HEK293 (cell line): ENCODE results near the gene DISP3.

Experiments
- MEIS1 ChIP-seq: sonication (generic); formaldehyde crosslinking; IDR thresholded peaks from 2 replicates; pipeline ENCODE4 v1.8.1; 2022; ENCODE audit warnings: missing genetic modification reagents, mild to moderate bottlenecking, borderline replicate concordance
- ZFP69B ChIP-seq: fragments of 450-650 bp; formaldehyde crosslinking; IDR thresholded peaks from 2 replicates; pipeline ENCODE4 v1.5.1; 2016; ENCODE audit warnings: missing biosample characterization, missing genetic modification characterization
- ZNF2 ChIP-seq: fragments of 450-650 bp; formaldehyde crosslinking; IDR thresholded peaks from 2 replicates; pipeline ENCODE4 v1.5.1; 2016; ENCODE audit warnings: missing biosample characterization, missing genetic modification characterization
- ZNF391 ChIP-seq: fragments of 450-650 bp; formaldehyde crosslinking; IDR thresholded peaks from 2 replicates; pipeline ENCODE4 v1.5.1; 2016; ENCODE audit warnings: low read depth, missing biosample characterization, missing genetic modification characterization, borderline replicate concordance
- ZNF629 ChIP-seq: fragments of 450-650 bp; formaldehyde crosslinking; IDR thresholded peaks from 2 replicates; pipeline ENCODE4 v1.5.1; 2017; ENCODE audit warnings: missing biosample characterization, missing genetic modification characterization
- ZNF768 ChIP-seq: fragments of 450-650 bp; formaldehyde crosslinking; IDR thresholded peaks from 2 replicates; pipeline ENCODE4 v1.5.1; 2018; ENCODE audit warnings: missing biosample characterization, mild to moderate bottlenecking, missing genetic modification characterization
- ZNF777 ChIP-seq: fragments of 450-650 bp; formaldehyde crosslinking; IDR thresholded peaks from 2 replicates; pipeline ENCODE4 v1.5.1; 2017; ENCODE audit warnings: missing biosample characterization, missing genetic modification characterization, borderline replicate concordance
- TF ChIP-seq, protein P1 (sequence below): fragments of 450-650 bp; formaldehyde crosslinking; IDR thresholded peaks from 2 replicates; pipeline ENCODE4 v1.5.1; 2016; ENCODE audit warnings: missing biosample characterization, missing genetic modification characterization
- TF ChIP-seq, protein P2 (sequence below): fragments of 450-650 bp; formaldehyde crosslinking; IDR thresholded peaks from 2 replicates; pipeline ENCODE4 v1.5.1; 2016; ENCODE audit warnings: missing biosample characterization, missing genetic modification characterization
- TF ChIP-seq, protein P3 (sequence below): IDR thresholded peaks from 2 replicates; pipeline ENCODE4 v1.6.1; 2011; ENCODE audit warnings: mild to moderate bottlenecking, low read depth, low read length, borderline replicate concordance

DNA sequence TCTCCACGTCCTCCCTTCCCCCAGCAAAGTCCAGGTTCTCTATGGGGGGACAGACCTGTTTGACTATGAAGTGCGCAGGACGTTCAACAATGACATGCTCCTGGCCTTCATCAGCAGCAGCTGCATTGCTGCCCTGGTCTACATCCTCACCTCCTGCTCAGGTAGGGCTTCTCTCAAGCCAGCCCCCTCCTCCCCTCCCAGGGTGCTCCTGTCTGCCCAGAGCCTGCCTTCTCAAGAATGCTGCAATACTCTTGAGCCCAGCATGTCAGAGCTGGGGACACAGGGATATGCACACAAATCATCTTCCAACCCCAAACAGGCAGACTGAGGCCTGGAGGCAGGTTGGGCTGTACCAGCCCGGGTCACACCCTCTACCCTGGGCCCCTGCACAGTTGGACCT, 35.4 kb downstream of the DISP3 start:
- TF ChIP-seq ZNF777 (tag by site-specific recombination): no peak
- TF ChIP-seq, protein P1, sequence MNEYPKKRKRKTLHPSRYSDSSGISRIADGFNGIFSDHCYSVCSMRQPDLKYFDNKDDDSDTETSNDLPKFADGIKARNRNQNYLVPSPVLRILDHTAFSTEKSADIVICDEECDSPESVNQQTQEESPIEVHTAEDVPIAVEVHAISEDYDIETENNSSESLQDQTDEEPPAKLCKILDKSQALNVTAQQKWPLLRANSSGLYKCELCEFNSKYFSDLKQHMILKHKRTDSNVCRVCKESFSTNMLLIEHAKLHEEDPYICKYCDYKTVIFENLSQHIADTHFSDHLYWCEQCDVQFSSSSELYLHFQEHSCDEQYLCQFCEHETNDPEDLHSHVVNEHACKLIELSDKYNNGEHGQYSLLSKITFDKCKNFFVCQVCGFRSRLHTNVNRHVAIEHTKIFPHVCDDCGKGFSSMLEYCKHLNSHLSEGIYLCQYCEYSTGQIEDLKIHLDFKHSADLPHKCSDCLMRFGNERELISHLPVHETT: no peak
- TF ChIP-seq, protein P2, sequence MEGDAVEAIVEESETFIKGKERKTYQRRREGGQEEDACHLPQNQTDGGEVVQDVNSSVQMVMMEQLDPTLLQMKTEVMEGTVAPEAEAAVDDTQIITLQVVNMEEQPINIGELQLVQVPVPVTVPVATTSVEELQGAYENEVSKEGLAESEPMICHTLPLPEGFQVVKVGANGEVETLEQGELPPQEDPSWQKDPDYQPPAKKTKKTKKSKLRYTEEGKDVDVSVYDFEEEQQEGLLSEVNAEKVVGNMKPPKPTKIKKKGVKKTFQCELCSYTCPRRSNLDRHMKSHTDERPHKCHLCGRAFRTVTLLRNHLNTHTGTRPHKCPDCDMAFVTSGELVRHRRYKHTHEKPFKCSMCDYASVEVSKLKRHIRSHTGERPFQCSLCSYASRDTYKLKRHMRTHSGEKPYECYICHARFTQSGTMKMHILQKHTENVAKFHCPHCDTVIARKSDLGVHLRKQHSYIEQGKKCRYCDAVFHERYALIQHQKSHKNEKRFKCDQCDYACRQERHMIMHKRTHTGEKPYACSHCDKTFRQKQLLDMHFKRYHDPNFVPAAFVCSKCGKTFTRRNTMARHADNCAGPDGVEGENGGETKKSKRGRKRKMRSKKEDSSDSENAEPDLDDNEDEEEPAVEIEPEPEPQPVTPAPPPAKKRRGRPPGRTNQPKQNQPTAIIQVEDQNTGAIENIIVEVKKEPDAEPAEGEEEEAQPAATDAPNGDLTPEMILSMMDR (tag by site-specific recombination): no peak
- TF ChIP-seq ZFP69B (tag by site-specific recombination): no peak
- no peak for TF ChIP-seq ZNF768 (tag by site-specific recombination)
- TF ChIP-seq ZNF629 (tag by site-specific recombination): no peak
- TF ChIP-seq, protein P3, sequence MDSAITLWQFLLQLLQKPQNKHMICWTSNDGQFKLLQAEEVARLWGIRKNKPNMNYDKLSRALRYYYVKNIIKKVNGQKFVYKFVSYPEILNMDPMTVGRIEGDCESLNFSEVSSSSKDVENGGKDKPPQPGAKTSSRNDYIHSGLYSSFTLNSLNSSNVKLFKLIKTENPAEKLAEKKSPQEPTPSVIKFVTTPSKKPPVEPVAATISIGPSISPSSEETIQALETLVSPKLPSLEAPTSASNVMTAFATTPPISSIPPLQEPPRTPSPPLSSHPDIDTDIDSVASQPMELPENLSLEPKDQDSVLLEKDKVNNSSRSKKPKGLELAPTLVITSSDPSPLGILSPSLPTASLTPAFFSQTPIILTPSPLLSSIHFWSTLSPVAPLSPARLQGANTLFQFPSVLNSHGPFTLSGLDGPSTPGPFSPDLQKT: no peak
- no peak for TF ChIP-seq MEIS1 (CRISPR knock-in tag)
- TF ChIP-seq ZNF391 (tag by site-specific recombination): no peak
- no peak for TF ChIP-seq ZNF2 (tag by site-specific recombination)
